IPS-NIHi7 (cell line): ENCODE measurements around the gene ENO1.

Experiments used
- DNase-seq: peaks from one replicate; pipeline ENCODE4 v3.0.0; 2012; ENCODE audit warnings: mixed read lengths; ENCODE audit errors: extremely low spot score

The ENO1 gene

DNA sequence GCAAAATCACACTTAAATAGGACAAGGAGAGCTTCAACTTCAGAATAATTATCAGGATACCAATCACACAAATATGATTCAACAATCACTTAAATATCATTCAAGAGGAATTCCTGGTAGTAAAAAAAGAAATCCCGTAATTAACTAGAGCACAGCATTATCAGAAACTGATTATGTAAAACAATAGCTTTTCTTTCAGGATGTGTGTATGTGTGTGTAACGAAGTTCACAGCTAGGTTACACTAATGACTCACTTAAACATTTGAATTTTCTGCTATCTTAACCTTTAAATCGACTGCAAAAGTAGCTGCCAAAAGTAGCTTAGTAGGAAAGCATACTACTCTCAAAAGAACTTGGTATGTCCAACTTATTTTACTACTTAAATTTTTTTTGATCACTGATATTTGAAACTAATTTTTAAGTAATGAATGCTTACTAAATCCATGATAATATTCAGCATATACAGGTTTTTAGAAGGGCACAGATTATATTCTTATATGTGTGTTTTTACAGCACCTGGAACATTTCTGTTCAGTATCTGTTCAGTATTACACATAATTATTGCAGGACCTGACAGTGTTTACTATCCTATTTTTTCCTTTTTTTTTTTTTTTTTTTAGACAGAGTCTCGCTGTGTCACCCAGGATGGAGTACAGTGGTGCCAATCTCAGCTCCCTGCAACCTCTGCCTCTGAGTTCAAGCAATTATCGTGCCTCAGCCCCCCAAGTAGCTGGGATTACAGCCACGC lies 65.3 kb downstream of the ENO1 start:
- no peak for DNase-seq

DNA sequence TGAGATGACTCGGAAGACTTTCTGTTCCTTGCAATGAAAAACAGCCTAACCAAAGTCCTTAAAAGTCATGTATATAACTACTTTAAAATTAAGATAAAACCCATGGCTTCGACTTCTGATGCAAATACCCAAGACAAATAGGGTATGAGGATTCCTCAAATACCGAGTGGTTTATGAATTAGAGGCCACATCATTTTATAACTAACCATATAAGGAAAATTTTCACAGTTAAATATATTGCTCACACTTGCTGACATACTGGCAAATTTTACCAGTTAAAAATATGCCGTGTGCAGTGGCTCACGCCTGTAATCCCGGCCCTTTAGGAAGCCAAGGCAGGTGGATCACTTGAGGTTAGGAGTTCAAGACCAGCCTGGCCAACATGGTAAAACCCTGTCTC lies 66.4 kb downstream of the ENO1 start:
- no peak for DNase-seq
